Glutamatergic neuron (in vitro differentiated cells): ENCODE measurements around the gene EID3. TPM values are rescaled to one million over a fixed set of nuclear protein-coding genes. Genes with fewer than 3 reads are reported as not detected.
"Not testable (repeated sequence)": the region's sequence is repeated elsewhere in the genome, so short reads cannot be mapped to it uniquely, and the experiment has no call there.

ENCODE experiments used
- DNase-seq: peaks from one replicate; pipeline ENCODE4 v3.0.0; 2022
- H3K27ac Mint-ChIP-seq: one replicate; pipeline ENCODE4 v1.8.0; 2020; ENCODE audit warnings: mild to moderate bottlenecking, mixed read lengths, inconsistent platforms; ENCODE audit not compliant: unreplicated experiment
- H3K27me3 Mint-ChIP-seq: one replicate; pipeline ENCODE4 v1.8.0; 2020; ENCODE audit warnings: mild to moderate bottlenecking, moderate library complexity, mixed read lengths, inconsistent platforms; ENCODE audit not compliant: unreplicated experiment
- H3K36me3 Mint-ChIP-seq: one replicate; pipeline ENCODE4 v1.8.0; 2020; ENCODE audit warnings: mild to moderate bottlenecking, mixed read lengths, inconsistent platforms; ENCODE audit not compliant: unreplicated experiment
- H3K4me1 Mint-ChIP-seq: one replicate; pipeline ENCODE4 v1.8.0; 2020; ENCODE audit warnings: mild to moderate bottlenecking, low read depth, mixed read lengths, inconsistent platforms; ENCODE audit not compliant: unreplicated experiment
- H3K4me3 Mint-ChIP-seq: one replicate; pipeline ENCODE4 v1.8.0; 2020; ENCODE audit warnings: mild to moderate bottlenecking, mixed read lengths, inconsistent platforms; ENCODE audit not compliant: unreplicated experiment
- H3K9me3 Mint-ChIP-seq: one replicate; pipeline ENCODE4 v1.8.0; 2020; ENCODE audit warnings: mild to moderate bottlenecking, moderate library complexity, mixed read lengths, inconsistent platforms; ENCODE audit not compliant: unreplicated experiment
- total RNA-seq: library from RNA; stranded (reverse); fragmentation: NEBNext Ultra II Directional; extraction: Animal tissue kit (Norgen Biotek cat#: 25700); gene quantifications from one replicate; pipeline ENCODE4 v1.2.1, GENCODE V29; 2021; ENCODE audit not compliant: unreplicated experiment
- TF ChIP-seq, protein P1 (sequence below): fragments of 200-600 bp; sonication (generic); IDR thresholded peaks from one replicate; pipeline ENCODE4 v1.5.0; 2021; ENCODE audit not compliant: partially characterized antibody, unreplicated experiment

Gene EID3
- total RNA-seq, 1 donor from 2014 or later, result 3.7 TPM

DNA sequence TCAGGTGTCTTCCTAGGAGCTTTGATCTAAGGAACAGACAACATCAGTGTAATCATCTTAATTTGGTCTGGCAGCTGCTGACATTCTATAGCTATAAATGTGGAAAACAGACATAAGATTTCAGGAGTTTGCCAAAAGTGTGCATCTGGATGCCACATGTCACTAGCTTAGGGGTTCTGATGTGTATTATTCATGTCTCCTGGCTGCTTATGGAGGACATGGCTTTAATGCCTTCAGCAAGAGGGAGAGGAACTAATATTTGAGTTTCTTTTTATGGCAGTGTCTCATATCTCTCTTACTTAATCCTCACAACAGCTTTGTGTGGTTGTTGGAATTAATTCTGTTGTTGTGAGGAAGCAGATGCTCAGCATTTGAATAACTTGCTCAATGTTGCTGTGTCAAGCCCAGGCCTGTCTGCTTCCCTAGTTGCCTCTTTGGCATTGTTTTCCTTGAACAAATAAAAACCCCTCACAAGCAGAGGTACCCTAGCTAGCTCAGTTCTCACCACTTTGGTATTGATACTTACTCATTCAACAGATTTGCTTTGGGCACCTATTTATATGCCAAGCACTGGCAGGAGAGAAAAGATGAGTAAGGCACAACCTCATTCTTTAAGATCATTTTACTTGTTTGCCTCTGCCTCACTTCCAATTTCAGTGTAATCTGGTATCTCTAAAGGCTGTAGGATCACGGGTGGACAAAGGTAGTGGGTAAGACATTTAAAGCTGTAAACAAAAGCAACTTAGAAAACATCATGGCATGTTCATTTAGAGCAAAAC is 39.8 kb upstream of the EID3 start:
- Mint-ChIP-seq H3K4me3 (no peak overlapping the region), H3K36me3 (no peaks in the 10 kb centered on the region), H3K27me3 (peaks cover 2% of the 10 kb centered on the region), H3K9me3 (no peaks in the 10 kb centered on the region), H3K4me1 (peaks cover 3% of the 10 kb centered on the region), H3K27ac (peak overlapping the region; percentile 42)
- TF ChIP-seq, protein P1, sequence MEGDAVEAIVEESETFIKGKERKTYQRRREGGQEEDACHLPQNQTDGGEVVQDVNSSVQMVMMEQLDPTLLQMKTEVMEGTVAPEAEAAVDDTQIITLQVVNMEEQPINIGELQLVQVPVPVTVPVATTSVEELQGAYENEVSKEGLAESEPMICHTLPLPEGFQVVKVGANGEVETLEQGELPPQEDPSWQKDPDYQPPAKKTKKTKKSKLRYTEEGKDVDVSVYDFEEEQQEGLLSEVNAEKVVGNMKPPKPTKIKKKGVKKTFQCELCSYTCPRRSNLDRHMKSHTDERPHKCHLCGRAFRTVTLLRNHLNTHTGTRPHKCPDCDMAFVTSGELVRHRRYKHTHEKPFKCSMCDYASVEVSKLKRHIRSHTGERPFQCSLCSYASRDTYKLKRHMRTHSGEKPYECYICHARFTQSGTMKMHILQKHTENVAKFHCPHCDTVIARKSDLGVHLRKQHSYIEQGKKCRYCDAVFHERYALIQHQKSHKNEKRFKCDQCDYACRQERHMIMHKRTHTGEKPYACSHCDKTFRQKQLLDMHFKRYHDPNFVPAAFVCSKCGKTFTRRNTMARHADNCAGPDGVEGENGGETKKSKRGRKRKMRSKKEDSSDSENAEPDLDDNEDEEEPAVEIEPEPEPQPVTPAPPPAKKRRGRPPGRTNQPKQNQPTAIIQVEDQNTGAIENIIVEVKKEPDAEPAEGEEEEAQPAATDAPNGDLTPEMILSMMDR, result no peak
- DNase-seq, result no peak

DNA sequence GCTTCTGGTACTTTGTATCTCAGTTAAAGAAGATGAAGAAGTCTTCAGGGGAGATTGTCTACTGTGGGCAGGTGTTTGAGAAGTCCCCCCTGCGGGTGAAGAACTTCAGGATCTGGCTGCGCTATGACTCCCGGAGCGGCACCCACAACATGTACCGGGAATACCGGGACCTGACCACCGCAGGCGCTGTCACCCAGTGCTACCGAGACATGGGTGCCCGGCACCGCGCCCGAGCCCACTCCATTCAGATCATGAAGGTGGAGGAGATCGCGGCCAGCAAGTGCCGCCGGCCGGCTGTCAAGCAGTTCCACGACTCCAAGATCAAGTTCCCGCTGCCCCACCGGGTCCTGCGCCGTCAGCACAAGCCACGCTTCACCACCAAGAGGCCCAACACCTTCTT is 38.1 kb upstream of the EID3 start:
- DNase-seq, H3K27me3 Mint-ChIP-seq, H3K4me3 Mint-ChIP-seq, H3K4me1 Mint-ChIP-seq, H3K9me3 Mint-ChIP-seq, H3K36me3 Mint-ChIP-seq, H3K27ac Mint-ChIP-seq: not testable (repeated sequence)

DNA sequence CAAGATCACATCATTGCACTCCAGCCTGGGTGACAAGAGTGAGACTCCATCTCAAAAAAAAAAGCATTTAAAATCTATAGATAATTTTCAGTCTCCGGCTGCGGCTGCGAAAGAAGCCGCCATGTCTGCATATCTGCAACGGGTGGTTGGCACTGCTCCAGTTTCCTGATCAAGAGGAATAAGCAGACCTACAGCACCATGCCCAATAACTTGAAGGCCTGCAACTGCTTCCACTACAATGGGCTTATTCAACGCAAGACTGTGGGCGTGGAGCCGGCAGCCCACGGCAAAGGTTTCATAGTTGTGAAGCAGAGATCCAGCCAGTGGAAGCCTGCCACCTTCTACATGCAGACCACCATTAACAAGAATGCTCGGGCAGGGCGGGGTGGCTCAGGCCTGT is 30.6 kb upstream of the EID3 start:
- Mint-ChIP-seq H3K36me3 (no peaks in the 10 kb centered on the region), H3K4me3 (no peak overlapping the region), H3K9me3 (peaks cover 2% of the 10 kb centered on the region), H3K4me1 (no peaks in the 10 kb centered on the region), H3K27me3 (peaks cover 1% of the 10 kb centered on the region), H3K27ac (no peak overlapping the region)
- no peak for DNase-seq
- TF ChIP-seq, protein P1, result no peak

DNA sequence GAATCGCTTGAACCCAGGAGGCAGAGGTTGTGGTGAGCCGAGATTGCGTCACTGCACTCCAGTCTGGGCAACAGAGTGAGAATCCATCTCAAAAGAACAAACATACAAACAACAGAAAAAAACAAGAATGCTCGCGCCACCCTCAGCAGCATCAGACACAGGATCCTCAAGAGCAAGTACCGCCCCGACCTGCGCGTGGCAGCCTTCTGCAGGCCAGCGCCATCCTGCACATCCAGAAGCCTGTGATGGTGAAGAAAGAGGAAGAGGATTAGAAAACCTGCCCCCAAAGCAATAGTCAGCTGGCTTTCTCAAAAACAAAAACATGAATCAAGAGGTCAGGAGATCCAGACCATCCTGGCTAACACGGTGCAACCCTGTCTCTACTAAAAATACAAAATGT is 30.0 kb upstream of the EID3 start:
- H3K9me3 Mint-ChIP-seq, result peaks cover 2% of the 10 kb centered on the region
- H3K27me3 Mint-ChIP-seq, result peaks cover 1% of the 10 kb centered on the region
- no peaks in the 10 kb centered on the region for H3K36me3 Mint-ChIP-seq
- no peak for DNase-seq
- TF ChIP-seq, protein P1, result no peak
- no peak overlapping the region for H3K4me3 Mint-ChIP-seq
- H3K27ac Mint-ChIP-seq, result no peak overlapping the region
- H3K4me1 Mint-ChIP-seq, result no peaks in the 10 kb centered on the region

DNA sequence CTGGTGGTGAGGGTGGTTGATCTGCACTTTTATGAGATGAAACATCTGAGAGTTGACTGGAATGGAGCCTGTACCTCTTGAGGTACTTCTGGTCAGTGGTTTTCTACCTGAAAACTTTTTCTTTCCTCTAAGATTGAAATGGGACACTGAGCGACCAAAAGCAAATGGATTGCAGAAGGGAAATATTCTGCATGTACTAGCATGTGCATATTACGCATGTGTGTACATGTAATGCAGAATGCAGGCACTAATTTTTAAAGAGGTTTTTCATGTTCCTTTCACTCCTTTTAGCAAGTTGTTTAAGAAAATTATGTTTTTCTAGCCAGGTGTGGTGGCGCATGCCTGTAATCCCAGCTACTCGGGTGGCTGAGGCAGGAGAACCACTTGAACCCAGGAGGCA is 28.7 kb upstream of the EID3 start:
- TF ChIP-seq, protein P1, result no peak
- Mint-ChIP-seq H3K36me3 (no peaks in the 10 kb centered on the region), H3K9me3 (peaks cover 4% of the 10 kb centered on the region), H3K4me3 (no peak overlapping the region), H3K27me3 (peaks cover 1% of the 10 kb centered on the region), H3K27ac (no peak overlapping the region), H3K4me1 (no peaks in the 10 kb centered on the region)
- no peak for DNase-seq
